Stimulated activated CD8-positive, alpha-beta memory T cell treated with anti-CD3 and anti-CD28 coated beads, Interleukin-4, amount 100 ng/mL, for 1 hour (primary cell): ENCODE data around the gene USP17L12.
"Not testable (repeated sequence)": the region's sequence is repeated elsewhere in the genome, so short reads cannot be mapped to it uniquely, and the experiment has no call there.

Source experiments
- DNase-seq, 2 donors: peaks; one replicate each; pipeline ENCODE4 v3.0.0-alpha.2; 2020; ENCODE audit warnings: low read depth in 2 of 2, low spot score in 1 of 2

The USP17L12 gene, protein sequence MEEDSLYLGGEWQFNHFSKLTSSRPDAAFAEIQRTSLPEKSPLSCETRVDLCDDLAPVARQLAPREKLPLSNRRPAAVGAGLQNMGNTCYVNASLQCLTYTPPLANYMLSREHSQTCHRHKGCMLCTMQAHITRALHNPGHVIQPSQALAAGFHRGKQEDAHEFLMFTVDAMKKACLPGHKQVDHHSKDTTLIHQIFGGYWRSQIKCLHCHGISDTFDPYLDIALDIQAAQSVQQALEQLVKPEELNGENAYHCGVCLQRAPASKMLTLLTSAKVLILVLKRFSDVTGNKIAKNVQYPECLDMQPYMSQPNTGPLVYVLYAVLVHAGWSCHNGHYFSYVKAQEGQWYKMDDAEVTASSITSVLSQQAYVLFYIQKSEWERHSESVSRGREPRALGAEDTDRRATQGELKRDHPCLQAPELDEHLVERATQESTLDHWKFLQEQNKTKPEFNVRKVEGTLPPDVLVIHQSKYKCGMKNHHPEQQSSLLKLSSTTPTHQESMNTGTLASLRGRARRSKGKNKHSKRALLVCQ

DNA sequence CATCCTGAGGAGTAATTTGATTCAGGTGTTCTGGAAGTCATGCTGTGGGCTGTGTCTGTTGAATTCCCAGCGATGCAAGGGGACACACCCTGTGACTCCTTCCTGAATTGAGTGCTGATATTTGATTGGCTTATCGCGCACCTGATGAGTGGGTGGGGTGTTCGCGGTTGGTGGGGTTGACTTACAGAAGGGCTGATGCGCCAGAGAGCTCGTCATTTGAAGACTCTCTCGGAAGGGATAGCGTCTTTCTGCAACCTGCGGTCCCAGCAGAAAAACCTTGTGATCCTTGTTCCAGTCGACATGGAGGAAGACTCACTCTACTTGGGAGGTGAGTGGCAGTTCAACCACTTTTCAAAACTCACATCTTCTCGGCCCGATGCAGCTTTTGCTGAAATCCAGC, at the start of gene USP17L12:
Gene USP17L12 (plus strand): TSS at position 301 of the 400 bp plus-strand sequence. CDS start 0 bp downstream, at position 301.
- DNase-seq, result not testable (repeated sequence)

DNA sequence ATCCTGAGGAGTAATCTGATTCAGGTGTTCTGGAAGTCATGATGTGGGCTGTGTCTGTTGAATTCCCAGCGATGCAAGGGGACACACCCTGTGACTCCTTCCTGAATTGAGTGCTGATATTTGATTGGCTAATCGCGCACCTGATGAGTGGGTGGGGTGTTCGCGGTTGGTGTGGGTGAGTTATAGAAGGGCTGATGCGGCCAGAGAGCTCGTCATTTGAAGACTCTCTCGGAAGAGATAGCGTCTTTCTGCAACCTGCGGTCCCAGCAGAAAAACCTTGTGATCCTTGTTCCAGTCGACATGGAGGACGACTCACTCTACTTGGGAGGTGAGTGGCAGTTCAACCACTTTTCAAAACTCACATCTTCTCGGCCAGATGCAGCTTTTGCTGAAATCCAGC, 9.6 kb upstream of the USP17L12 start, which contains the start of gene USP17L10:
Gene USP17L10 (plus strand): TSS at position 301 of the 400 bp plus-strand sequence. CDS start 0 bp downstream, at position 301.
- not testable (repeated sequence) for DNase-seq

DNA sequence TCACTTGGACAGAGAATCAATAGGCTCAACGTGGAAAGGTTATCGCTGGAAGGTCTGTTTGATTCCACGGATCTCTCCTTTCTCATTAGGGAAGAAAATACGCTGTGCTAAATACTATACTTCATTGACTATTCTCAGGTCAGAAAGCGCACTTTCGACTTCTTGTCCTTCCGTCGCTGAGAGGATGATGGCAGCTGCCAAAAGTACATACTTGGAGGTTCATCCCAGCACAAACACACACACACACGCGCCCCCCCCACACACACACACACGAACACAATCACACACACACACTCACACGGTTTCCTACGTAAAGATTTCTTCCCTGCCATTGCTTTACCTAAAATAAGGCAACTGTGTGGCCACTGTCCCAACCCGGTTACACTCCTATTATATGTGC, 5.3 kb upstream of the USP17L12 start:
- not testable (repeated sequence) for DNase-seq

DNA sequence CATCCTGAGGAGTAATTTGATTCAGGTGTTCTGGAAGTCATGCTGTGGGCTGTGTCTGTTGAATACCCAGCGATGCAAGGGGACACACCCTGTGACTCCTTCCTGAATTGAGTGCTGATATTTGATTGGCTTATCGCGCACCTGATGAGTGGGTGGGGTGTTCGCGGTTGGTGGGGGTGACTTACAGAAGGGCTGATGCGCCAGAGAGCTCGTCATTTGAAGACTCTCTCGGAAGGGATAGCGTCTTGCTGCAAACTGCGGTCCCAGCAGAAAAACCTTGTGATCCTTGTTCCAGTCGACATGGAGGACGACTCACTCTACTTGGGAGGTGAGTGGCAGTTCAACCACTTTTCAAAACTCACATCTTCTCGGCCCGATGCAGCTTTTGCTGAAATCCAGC, 4.8 kb upstream of the USP17L12 start, which contains the start of gene USP17L11:
Gene USP17L11 (plus strand): TSS at position 301 of the 400 bp plus-strand sequence. CDS start 0 bp downstream, at position 301.
- DNase-seq, result not testable (repeated sequence)

DNA sequence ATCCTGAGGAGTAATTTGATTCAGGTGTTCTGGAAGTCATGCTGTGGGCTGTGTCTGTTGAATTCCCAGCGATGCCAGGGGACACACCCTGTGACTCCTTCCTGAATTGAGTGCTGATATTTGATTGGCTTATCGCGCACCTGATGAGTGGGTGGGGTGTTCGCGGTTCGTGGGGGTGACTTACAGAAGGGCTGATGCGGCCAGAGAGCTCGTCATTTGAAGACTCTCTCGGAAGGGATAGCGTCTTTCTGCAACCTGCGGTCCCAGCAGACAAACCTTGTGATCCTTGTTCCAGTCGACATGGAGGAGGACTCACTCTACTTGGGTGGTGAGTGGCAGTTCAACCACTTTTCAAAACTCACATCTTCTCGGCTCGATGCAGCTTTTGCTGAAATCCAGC, 4.6 kb downstream of the USP17L12 start, which contains the start of gene USP17L13:
Gene USP17L13 (plus strand): TSS at position 301 of the 400 bp plus-strand sequence. CDS start 0 bp downstream, at position 301.
- not testable (repeated sequence) for DNase-seq

DNA sequence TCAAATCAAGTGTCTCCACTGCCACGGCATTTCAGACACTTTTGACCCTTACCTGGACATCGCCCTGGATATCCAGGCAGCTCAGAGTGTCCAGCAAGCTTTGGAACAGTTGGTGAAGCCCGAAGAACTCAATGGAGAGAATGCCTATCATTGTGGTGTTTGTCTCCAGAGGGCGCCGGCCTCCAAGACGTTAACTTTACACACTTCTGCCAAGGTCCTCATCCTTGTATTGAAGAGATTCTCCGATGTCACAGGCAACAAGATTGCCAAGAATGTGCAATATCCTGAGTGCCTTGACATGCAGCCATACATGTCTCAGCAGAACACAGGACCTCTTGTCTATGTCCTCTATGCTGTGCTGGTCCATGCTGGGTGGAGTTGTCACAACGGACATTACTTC, 10.3 kb downstream of the USP17L12 start:
- not testable (repeated sequence) for DNase-seq

DNA sequence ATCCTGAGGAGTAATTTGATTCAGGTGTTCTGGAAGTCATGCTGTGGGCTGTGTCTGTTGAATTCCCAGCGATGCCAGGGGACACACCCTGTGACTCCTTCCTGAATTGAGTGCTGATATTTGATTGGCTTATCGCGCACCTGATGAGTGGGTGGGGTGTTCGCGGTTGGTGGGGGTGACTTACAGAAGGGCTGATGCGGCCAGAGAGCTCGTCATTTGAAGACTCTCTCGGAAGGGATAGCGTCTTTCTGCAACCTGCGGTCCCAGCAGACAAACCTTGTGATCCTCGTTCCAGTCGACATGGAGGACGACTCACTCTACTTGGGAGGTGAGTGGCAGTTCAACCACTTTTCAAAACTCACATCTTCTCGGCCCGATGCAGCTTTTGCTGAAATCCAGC, 14.1 kb downstream of the USP17L12 start, which contains the start of gene USP17L15:
Gene USP17L15 (plus strand): TSS at position 301 of the 400 bp plus-strand sequence. CDS start 0 bp downstream, at position 301.
- not testable (repeated sequence) for DNase-seq

DNA sequence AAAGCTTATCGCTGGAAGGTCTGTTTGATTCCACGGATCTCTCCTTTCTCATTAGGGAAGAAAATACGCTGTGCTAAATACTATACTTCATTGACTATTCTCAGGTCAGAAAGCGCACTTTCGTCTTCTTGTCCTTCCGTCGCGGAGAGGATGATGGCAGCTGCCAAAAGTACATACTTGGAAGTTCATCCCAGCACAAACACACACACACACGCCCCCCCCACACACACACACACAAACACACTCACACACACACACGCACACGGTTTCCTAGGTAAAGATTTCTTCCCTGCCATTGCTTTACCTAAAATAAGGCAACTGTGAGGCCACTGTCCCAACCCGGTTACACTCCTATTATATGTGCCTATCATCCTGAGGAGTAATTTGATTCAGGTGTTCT, 18.5 kb downstream of the USP17L12 start:
- not testable (repeated sequence) for DNase-seq

DNA sequence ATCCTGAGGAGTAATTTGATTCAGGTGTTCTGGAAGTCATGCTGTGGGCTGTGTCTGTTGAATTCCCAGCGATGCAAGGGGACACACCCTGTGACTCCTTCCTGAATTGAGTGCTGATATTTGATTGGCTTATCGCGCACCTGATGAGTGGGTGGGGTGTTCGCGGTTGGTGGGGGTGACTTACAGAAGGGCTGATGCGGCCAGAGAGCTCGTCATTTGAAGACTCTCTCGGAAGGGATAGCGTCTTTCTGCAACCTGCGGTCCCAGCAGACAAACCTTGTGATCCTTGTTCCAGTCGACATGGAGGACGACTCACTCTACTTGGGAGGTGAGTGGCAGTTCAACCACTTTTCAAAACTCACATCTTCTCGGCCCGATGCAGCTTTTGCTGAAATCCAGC, 23.6 kb downstream of the USP17L12 start, which contains the start of gene USP17L17:
Gene USP17L17 (plus strand): TSS at position 301 of the 400 bp plus-strand sequence. CDS start 0 bp downstream, at position 301.
- not testable (repeated sequence) for DNase-seq

DNA sequence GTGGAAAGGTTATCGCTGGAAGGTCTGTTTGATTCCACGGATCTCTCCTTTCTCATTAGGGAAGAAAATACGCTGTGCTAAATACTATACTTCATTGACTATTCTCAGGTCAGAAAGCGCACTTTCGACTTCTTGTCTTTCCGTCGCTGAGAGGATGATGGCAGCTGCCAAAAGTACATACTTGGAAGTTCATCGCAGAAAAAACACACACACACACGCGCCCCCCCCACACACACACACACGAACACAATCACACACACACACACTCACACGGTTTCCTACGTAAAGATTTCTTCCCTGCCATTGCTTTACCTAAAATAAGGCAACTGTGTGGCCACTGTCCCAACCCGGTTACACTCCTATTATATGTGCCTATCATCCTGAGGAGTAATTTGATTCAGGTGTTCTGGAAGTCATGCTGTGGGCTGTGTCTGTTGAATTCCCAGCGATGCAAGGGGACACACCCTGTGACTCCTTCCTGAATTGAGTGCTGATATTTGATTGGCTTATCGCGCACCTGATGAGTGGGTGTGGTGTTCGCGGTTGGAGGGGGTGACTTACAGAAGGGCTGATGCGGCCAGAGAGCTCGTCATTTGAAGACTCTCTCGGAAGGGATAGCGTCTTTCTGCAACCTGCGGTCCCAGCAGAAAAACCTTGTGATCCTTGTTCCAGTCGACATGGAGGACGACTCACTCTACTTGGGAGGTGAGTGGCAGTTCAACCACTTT, 28.2 kb downstream of the USP17L12 start, which contains the start of gene USP17L18:
Gene USP17L18 (plus strand): TSS at position 678 of the 728 bp plus-strand sequence. CDS start 0 bp downstream, at position 678.
- DNase-seq, result not testable (repeated sequence)

DNA sequence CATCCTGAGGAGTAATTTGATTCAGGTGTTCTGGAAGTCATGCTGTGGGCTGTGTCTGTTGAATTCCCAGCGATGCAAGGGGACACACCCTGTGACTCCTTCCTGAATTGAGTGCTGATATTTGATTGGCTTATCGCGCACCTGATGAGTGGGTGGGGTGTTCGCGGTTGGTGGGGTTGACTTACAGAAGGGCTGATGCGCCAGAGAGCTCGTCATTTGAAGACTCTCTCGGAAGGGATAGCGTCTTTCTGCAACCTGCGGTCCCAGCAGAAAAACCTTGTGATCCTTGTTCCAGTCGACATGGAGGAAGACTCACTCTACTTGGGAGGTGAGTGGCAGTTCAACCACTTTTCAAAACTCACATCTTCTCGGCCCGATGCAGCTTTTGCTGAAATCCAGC, 33.1 kb downstream of the USP17L12 start, which contains the start of gene USP17L19:
Gene USP17L19 (plus strand): TSS at position 301 of the 400 bp plus-strand sequence. CDS start 0 bp downstream, at position 301.
- DNase-seq, result not testable (repeated sequence)

DNA sequence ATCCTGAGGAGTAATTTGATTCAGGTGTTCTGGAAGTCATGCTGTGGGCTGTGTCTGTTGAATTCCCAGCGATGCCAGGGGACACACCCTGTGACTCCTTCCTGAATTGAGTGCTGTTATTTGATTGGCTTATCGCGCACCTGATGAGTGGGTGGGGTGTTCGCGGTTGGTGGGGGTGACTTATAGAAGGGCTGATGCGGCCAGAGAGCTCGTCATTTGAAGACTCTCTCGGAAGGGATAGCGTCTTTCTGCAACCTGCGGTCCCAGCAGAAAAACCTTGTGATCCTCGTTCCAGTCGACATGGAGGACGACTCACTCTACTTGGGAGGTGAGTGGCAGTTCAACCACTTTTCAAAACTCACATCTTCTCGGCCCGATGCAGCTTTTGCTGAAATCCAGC, 37.9 kb downstream of the USP17L12 start, which contains the start of gene USP17L20:
Gene USP17L20 (plus strand): TSS at position 301 of the 400 bp plus-strand sequence. CDS start 0 bp downstream, at position 301.
- DNase-seq, result not testable (repeated sequence)

DNA sequence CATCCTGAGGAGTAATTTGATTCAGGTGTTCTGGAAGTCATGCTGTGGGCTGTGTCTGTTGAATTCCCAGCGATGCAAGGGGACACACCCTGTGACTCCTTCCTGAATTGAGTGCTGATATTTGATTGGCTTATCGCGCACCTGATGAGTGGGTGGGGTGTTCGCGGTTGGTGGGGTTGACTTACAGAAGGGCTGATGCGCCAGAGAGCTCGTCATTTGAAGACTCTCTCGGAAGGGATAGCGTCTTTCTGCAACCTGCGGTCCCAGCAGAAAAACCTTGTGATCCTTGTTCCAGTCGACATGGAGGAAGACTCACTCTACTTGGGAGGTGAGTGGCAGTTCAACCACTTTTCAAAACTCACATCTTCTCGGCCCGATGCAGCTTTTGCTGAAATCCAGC, 42.6 kb downstream of the USP17L12 start, which contains the start of gene USP17L21:
Gene USP17L21 (plus strand): TSS at position 301 of the 400 bp plus-strand sequence. CDS start 0 bp downstream, at position 301.
- DNase-seq, result not testable (repeated sequence)

DNA sequence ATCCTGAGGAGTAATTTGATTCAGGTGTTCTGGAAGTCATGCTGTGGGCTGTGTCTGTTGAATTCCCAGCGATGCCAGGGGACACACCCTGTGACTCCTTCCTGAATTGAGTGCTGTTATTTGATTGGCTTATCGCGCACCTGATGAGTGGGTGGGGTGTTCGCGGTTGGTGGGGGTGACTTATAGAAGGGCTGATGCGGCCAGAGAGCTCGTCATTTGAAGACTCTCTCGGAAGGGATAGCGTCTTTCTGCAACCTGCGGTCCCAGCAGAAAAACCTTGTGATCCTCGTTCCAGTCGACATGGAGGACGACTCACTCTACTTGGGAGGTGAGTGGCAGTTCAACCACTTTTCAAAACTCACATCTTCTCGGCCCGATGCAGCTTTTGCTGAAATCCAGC, 47.4 kb downstream of the USP17L12 start, which contains the start of gene USP17L22:
Gene USP17L22 (plus strand): TSS at position 301 of the 400 bp plus-strand sequence. CDS start 0 bp downstream, at position 301.
- DNase-seq, result not testable (repeated sequence)
